NCI-H2196 (cell line): ENCODE measurements around the gene TSHR.

Experiments used
- DNase-seq: peaks from one replicate; lab custom pipeline; 2025; ENCODE audit not compliant: unreplicated experiment; lab: John Stamatoyannopoulos, UW

The TSHR gene

DNA sequence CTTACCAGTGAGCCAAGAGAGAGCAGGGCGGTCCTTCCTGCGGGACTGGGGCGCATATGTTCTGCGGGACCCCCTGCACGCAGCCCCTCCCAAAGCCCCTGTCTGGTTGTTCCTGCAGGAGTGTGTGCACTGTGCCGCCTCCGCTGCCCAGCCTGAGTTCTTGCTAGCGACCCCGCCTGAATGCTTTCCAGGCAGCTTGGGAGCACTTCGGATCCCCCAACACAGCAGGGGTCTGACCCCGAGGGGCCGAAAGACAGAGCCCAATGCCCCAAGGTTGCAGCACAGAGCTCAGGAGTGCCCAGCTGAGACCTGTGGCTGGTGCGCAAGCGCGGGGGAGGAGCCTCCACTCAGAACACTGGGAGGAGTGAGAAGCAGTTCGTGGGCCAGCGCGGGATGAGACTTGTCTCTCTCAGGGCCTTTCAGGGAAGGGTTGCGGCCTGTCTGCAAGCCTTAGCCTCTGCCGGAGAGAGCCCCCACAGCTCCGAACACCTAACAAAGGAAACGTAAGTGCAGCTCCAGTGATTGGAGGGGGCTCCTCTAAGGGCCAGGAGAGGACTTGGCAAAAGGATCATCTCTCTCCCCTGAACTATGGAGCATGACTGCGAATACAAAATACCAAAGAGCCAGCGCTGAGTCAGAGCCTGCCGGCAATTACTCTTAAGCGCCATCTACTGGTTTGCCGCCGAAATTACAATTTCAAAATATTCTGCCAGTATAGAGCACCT lies 214.8 kb downstream of the TSHR start:
- peak; percentile 86 for DNase-seq

DNA sequence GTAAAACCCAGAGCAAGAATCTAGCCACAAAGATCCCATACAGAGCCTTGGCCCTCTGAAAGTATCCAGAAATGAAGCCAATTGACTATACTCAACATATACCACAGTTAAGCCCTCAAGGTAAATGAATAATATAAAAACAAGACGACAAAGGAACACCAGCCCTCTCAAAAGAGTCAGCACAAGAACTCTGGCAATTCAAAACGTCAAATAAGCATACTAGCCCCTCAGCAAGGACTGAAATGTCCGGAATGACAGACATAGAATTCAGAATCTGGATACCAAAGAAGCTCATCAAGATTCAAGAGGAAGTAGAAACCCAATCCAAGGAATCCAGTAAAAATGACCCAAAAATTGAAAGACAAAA lies 215.4 kb downstream of the TSHR start:
- no peak for DNase-seq

DNA sequence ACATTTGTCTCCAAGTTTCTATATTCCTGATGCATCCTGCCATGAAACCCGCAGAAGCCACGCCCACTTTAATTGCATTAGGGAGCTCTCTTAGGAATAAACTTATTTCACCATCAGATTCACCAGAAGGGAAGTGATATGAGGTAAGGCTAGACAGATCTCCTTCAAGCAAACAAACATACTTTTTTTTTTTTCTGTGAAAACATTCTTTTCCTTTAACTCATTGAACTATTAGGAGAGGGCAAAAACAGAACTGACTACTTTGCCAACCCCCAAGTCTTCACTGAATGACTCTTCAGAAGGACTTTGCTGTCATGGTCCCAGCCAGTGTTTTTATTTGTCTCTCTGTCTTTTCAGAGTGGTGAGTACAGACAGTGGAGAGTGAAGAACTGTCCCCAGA lies 216.9 kb downstream of the TSHR start:
- DNase-seq: no peak

DNA sequence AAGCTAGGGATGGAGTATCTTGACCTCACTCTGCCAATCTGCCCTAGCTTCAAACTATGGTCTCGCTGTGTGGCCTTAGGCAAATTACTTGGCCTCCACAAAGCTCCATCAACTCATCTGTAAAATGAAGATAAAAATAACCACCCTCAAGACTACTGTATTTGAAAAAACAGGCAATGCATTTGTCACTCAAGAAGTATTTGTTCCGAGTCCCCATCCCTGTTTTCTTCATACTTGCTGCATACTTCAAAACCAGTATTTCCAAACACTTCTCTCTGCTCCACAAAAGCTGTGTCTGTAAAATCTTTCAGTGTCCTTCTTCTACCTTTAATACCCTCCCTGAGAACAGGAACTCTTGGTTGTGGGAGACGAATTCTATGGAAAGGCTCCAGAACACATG lies 217.5 kb downstream of the TSHR start:
- DNase-seq: no peak

DNA sequence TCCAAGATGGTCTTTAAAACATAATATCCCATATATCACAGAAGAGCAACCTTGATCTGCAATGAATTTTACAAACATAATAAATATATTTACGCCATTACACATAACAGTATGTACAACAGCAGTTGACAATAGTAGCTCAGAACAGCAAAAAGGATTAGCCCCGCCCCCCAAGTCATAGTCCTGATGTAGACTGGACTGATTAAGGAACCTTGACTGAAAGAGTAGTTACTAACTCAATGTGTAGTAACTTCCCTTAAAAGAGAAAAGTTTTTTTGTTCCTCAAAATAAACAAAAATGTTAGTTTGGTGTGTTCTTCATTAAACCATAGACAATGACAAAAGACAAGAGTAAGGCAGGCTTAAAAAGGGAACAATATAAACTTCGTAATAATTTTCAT lies 220.8 kb downstream of the TSHR start:
- no peak for DNase-seq

DNA sequence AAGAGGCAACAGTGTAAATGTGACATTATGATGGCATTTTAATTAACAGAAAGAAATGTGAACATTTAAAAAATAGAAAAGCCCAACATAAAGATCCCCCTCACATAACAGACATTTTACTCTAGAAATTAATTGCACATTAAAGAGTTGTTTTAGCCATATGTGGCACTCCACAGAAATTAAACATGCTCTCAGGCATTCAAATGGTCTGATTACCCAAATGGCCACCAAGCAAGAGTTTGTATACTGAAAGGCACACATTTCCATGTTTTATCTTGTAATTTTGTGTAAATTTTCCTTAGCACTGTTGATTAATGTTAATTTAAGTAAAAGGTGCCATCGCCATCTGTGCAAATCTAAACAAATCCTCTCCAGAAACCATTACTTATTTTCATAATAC lies 221.8 kb downstream of the TSHR start:
- no peak for DNase-seq

DNA sequence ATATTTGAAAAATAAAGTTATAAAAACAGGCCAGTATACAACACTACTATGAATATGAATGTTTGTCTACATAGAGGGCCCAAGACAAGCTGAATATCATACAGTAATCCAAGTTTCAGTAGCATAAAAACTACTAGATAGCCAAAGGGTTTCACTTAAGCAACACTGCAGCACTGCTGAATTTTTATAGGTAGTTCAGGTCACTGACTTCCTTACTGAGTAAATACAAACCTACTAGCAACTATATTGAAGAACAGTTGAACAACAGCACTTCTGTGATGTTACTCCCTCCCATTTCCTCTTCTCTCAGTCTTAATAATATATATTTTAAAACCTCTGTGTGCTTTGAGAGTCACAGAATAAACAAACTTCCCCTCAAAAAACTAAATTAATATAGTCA lies 222.6 kb downstream of the TSHR start:
- no peak for DNase-seq

DNA sequence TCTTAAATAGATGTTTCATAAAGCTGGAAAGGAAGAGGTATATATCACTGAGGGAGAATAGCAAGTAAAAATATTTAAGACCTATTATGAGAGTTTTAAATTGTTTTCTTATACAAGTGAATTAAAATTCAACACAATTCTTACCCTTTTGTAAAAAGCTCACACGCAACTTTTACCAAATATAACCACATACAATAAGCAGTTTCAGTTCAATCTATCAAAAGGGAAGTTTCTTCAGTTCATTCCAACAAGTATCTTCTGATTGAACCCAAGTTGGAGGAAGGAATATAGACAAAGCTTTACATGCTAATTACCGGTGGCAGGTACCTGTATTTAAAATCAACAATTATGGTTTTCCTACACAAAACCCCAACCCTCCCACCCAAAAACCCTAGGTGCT lies 224.2 kb downstream of the TSHR start:
- DNase-seq: no peak

DNA sequence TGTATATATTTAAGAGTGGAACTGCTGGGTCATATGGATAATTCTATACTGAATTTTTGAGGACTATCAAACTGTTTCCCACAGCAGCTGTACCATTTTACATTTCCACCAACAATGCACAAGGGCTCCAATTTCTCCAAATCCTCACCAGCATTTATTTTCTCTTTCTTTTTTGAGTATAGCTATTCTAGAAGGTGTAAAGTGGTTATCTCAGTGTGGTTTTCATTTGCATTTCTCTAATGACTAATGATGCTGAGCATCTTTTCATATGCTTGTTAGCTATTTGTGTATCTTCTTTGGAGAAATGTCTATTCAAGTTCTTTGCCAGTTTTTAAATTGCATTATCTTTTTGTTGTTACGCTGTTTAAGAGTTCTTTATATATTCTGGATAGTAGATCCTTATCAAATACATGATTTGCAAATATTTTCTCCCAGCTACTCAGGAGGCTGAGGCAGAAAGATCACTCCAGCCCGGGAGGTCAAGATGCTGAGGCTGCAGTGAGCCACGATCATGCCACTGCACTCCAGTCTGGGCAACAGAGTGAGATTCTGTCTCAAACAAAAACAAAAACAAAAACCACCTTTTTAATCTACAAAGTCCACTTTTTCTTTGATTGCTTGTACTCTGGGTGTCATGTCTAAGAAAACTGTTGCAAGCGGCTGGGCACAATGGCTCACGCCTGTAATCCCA lies 232.6 kb downstream of the TSHR start:
- no peak for DNase-seq

DNA sequence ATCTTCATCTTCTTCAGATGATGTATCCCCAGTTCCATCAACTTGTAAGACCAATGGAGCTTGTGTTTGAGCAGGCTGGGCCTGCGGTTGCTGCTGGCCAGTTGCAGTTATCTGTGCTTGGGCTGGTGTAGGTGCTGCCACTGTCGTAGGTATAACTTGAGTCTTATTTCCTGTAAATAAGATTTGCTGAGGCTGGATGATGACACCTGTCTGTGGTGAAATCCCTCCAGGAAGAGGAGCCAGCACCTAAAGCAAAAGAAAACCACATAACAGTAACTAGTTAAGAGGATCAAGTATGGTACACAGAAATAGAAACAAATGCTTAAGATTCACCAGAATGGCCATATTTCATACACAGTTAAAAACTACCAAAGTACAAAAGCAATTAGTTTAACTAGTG lies 237.2 kb downstream of the TSHR start:
- no peak for DNase-seq

DNA sequence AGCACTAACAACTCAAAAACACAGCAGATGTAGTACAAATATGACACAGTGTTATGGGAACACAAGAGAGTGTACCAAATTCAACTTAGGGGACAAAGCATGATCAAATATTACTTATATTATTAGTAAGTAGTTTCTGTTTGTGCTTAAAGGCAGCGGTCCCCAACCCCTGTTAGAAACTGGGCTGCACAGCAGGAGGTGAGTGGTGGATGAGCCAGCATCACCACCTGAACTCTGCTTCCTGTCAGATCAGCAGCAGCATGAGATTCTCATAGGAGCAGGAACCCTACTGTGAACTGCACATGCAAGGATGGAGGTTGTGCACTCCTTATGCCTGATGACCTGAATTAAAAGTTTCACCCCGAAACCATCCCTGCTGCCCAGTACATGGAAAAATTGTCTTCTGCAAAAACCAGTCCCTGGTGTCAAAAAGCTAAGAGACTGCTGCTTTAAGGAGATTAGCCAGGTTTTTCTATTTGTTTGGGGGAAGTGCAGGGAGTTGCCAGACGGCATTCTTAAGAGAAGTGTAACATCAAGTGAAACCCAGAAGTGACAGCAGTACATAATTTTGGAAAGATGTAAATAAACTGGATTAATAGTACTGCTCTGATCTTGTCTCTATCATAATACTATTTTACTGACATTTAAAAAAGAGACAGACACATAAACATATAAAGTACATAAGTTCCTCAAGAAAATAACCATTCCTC lies 238.7 kb downstream of the TSHR start:
- DNase-seq: no peak
